ENCODE measurements around the gene STARD6. TPM values are rescaled to one million over a fixed set of nuclear protein-coding genes. Genes with fewer than 3 reads are reported as not detected.

Gene STARD6
- total RNA-seq, 1 experiment from 2014 or later: not detected

- POLR2A ChIA-PET (ENCODE audit: low non-redundant PET): no interaction called here
- Histone ChIP-seq H3K4me3 (ENCODE audit: low read depth, low read length, poor library complexity, severe bottlenecking) (no peak overlapping the region), H3K27me3 (replicated peaks; ENCODE audit: insufficient read depth, low read depth, low read length, poor library complexity) (no peaks in the 10 kb centered on the region), H3K27ac (ENCODE audit: low read depth, low read length, poor library complexity, severe bottlenecking) (no peak overlapping the region), H3K9me3 (ENCODE audit: low read depth, low read length, poor library complexity, severe bottlenecking) (no peaks in the 10 kb centered on the region), H3K4me1 (ENCODE audit: insufficient read depth, low read length, poor library complexity, severe bottlenecking) (peaks cover 4% of the 10 kb centered on the region), H3K36me3 (ENCODE audit: insufficient read depth, low read length, poor library complexity, severe bottlenecking) (no peaks in the 10 kb centered on the region)
- no peak for DNase-seq (ENCODE audit: low spot score)
- no peak for TF ChIP-seq EZH2 (IDR thresholded peaks at IDR 0.05; ENCODE audit: borderline replicate concordance, low read depth, low read length, poor library complexity, severe bottlenecking)
- TF ChIP-seq, protein P1, sequence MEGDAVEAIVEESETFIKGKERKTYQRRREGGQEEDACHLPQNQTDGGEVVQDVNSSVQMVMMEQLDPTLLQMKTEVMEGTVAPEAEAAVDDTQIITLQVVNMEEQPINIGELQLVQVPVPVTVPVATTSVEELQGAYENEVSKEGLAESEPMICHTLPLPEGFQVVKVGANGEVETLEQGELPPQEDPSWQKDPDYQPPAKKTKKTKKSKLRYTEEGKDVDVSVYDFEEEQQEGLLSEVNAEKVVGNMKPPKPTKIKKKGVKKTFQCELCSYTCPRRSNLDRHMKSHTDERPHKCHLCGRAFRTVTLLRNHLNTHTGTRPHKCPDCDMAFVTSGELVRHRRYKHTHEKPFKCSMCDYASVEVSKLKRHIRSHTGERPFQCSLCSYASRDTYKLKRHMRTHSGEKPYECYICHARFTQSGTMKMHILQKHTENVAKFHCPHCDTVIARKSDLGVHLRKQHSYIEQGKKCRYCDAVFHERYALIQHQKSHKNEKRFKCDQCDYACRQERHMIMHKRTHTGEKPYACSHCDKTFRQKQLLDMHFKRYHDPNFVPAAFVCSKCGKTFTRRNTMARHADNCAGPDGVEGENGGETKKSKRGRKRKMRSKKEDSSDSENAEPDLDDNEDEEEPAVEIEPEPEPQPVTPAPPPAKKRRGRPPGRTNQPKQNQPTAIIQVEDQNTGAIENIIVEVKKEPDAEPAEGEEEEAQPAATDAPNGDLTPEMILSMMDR (conservative IDR thresholded peaks at IDR 0.05; ENCODE audit: low read depth, low read length): no peak
- CTCF ChIA-PET: no interaction called here
- no TSS peak for BruUV-seq (replicated peaks)
- intact Hi-C loops (cut with micrococcal nuclease; ENCODE audit: unreplicated experiment): no loop called here
These were observed 20.4 kb upstream of the STARD6 start for GRCh38 chr18:54378057-54378456.

DNA sequence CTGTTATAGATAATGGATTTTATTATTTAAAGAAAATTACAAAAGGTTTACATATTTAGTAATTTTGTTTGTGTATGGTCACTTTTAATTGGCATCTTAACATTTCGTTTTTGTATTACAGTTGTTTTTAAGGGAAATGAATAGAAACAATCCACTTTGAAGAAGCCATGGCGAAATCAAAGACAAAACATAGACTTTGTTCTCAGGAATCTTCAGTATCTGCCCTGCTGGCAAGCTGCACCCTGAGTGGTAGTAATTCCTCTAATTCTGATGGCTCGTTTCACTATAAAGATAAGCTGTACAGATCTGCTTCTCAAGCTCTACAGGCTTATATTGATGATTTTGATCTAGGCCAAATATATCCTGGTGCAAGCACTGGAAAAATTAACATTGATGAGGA is 2.7 kb upstream of the STARD6 start:
- H3K4me3 ChIP-seq (ENCODE audit: low read depth, low read length, poor library complexity, severe bottlenecking): no peak overlapping the region
- no TSS peak for BruUV-seq (replicated peaks)
- H3K27ac ChIP-seq (ENCODE audit: low read depth, low read length, poor library complexity, severe bottlenecking): no peak overlapping the region
- no peaks in the 10 kb centered on the region for H3K9me3 ChIP-seq (ENCODE audit: low read depth, low read length, poor library complexity, severe bottlenecking)
- ChIA-PET CTCF (no interaction called here), POLR2A (ENCODE audit: low non-redundant PET) (no interaction called here)
- H3K36me3 ChIP-seq (ENCODE audit: insufficient read depth, low read length, poor library complexity, severe bottlenecking): peaks cover 7% of the 10 kb centered on the region
- no peaks in the 10 kb centered on the region for H3K27me3 ChIP-seq (replicated peaks; ENCODE audit: insufficient read depth, low read depth, low read length, poor library complexity)
- intact Hi-C loops (cut with micrococcal nuclease; ENCODE audit: unreplicated experiment): no loop called here
- no peak for TF ChIP-seq EZH2 (IDR thresholded peaks at IDR 0.05; ENCODE audit: borderline replicate concordance, low read depth, low read length, poor library complexity, severe bottlenecking)
- TF ChIP-seq, protein P1 (conservative IDR thresholded peaks at IDR 0.05; ENCODE audit: low read depth, low read length): no peak
- DNase-seq (ENCODE audit: low spot score): no peak
- H3K4me1 ChIP-seq (ENCODE audit: insufficient read depth, low read length, poor library complexity, severe bottlenecking): peaks cover 5% of the 10 kb centered on the region

DNA sequence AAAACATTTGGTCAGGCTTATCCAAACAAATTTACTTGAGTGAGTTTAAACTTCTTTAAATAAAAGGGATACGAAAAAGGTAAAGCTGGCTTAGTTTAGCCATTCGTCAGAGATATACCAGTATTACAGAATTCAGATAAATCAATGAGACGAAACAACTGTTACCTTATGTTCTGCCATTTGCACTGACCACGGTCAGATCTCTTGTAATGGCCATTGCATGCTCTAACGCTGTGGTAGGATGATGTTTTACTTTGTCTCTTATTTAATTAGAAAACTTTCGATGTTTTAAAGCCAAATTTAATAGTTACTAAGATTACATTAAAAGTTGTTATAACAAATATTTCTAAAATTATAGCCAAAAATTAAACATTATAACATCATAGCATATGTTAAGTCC is 1.6 kb upstream of the STARD6 start:
- CTCF ChIA-PET: no interaction called here

More for the DNA sequence above, 1.6 kb upstream of the STARD6 start:
- TF ChIP-seq, protein P1 (conservative IDR thresholded peaks at IDR 0.05; ENCODE audit: low read depth, low read length): no peak
- no peak for TF ChIP-seq EZH2 (IDR thresholded peaks at IDR 0.05; ENCODE audit: borderline replicate concordance, low read depth, low read length, poor library complexity, severe bottlenecking)
- DNase-seq (ENCODE audit: low spot score): no peak
- H3K4me1 ChIP-seq (ENCODE audit: insufficient read depth, low read length, poor library complexity, severe bottlenecking): peaks cover 5% of the 10 kb centered on the region
- H3K27ac ChIP-seq (ENCODE audit: low read depth, low read length, poor library complexity, severe bottlenecking): no peak overlapping the region
- intact Hi-C loops (cut with micrococcal nuclease; ENCODE audit: unreplicated experiment): no loop called here
- peaks cover 7% of the 10 kb centered on the region for H3K36me3 ChIP-seq (ENCODE audit: insufficient read depth, low read length, poor library complexity, severe bottlenecking)
- BruUV-seq (replicated peaks): no TSS peak
- H3K27me3 ChIP-seq (replicated peaks; ENCODE audit: insufficient read depth, low read depth, low read length, poor library complexity): no peaks in the 10 kb centered on the region
- peak overlapping the region; percentile 72 for H3K4me3 ChIP-seq (ENCODE audit: low read depth, low read length, poor library complexity, severe bottlenecking)
- no peaks in the 10 kb centered on the region for H3K9me3 ChIP-seq (ENCODE audit: low read depth, low read length, poor library complexity, severe bottlenecking)
- POLR2A ChIA-PET (ENCODE audit: low non-redundant PET): no interaction called here
